SU-DHL-6 (cell line): ENCODE data around the gene CTRL.

Experiments
- H2AFZ ChIP-seq: fragments of 200-600 bp; sonication (generic); 2 replicates; pipeline ENCODE4 v1.6.1; 2014; ENCODE audit warnings: low read depth, mild to moderate bottlenecking, moderate library complexity, mixed read lengths, antibody characterized with exemption, low read length; ENCODE audit not compliant: severe bottlenecking
- H3F3A ChIP-seq: fragments of 200-600 bp; shearing (Covaris generic); 2 replicates; pipeline ENCODE4 v1.6.0; 2016; ENCODE audit warnings: antibody characterized with exemption, mild to moderate bottlenecking; ENCODE audit not compliant: insufficient read depth
- H3K27ac ChIP-seq: fragments of 200-600 bp; sonication (generic); 2 replicates; pipeline ENCODE4 v1.5.1; 2016; ENCODE audit warnings: low read depth, mild to moderate bottlenecking, low read length, moderate library complexity, mixed read lengths
- H3K27me3 ChIP-seq: fragments of 200-600 bp; sonication (generic), shearing (Covaris generic); 2 replicates; pipeline ENCODE4 v1.6.0; 2014; ENCODE audit warnings: mild to moderate bottlenecking, low read length
- H3K36me3 ChIP-seq: fragments of 200-600 bp; sonication (generic); 2 replicates; pipeline ENCODE4 v1.6.1; 2014; ENCODE audit warnings: mild to moderate bottlenecking, low read length, mixed read lengths
- H3K4me2 ChIP-seq: fragments of 300-600, 200-600 bp; shearing (Covaris generic), sonication (generic); 2 replicates; pipeline ENCODE4 v1.6.0; 2014; ENCODE audit warnings: low read length, low read depth, mild to moderate bottlenecking; ENCODE audit not compliant: poor library complexity, severe bottlenecking
- H3K4me3 ChIP-seq: fragments of 200-600 bp; sonication (generic); 2 replicates; pipeline ENCODE4 v1.5.1; 2014; ENCODE audit warnings: antibody characterized with exemption, low read length, mild to moderate bottlenecking, mixed read lengths; ENCODE audit not compliant: insufficient read depth, poor library complexity, severe bottlenecking
- H3K79me2 ChIP-seq: fragments of 200-600 bp; sonication (generic); 2 replicates; pipeline ENCODE4 v1.6.1; 2014; ENCODE audit warnings: mild to moderate bottlenecking, low read length, moderate library complexity; ENCODE audit not compliant: insufficient read depth
- H3K9ac ChIP-seq: fragments of 200-600 bp; sonication (generic); 2 replicates; pipeline ENCODE4 v1.7.0; 2014; ENCODE audit warnings: mild to moderate bottlenecking, low read length
- H3K9me2 ChIP-seq: fragments of 200-600 bp; sonication (generic); replicated peaks from 2 replicates; pipeline ENCODE4 v1.6.1; 2014; ENCODE audit warnings: low read length; ENCODE audit not compliant: insufficient read depth
- H3K9me3 ChIP-seq: fragments of 200-600 bp; sonication (generic); 2 replicates; pipeline ENCODE4 v1.6.1; 2014; ENCODE audit warnings: low read length, mixed read lengths; ENCODE audit not compliant: insufficient read depth
- H4K20me1 ChIP-seq: fragments of 200-600 bp; sonication (generic); 2 replicates; pipeline ENCODE4 v1.6.1; 2014; ENCODE audit warnings: low read depth, mild to moderate bottlenecking, antibody characterized with exemption, low read length, moderate library complexity, mixed read lengths
- CTCF ChIP-seq: fragments of 200-600 bp; sonication (generic); IDR thresholded peaks from one replicate; pipeline ENCODE4 v1.5.1; 2017; ENCODE audit warnings: antibody characterized with exemption, mild to moderate bottlenecking, low read length, moderate library complexity; ENCODE audit not compliant: insufficient read depth, poor library complexity, severe bottlenecking
- EZH2phosphoT487 ChIP-seq: fragments of 200-600 bp; sonication (generic), shearing (Covaris generic); conservative IDR thresholded peaks from 2 replicates; pipeline ENCODE4 v1.6.1; 2018; ENCODE audit warnings: mild to moderate bottlenecking, antibody characterized with exemption, low read length, moderate library complexity, mixed read lengths

The CTRL gene

DNA sequence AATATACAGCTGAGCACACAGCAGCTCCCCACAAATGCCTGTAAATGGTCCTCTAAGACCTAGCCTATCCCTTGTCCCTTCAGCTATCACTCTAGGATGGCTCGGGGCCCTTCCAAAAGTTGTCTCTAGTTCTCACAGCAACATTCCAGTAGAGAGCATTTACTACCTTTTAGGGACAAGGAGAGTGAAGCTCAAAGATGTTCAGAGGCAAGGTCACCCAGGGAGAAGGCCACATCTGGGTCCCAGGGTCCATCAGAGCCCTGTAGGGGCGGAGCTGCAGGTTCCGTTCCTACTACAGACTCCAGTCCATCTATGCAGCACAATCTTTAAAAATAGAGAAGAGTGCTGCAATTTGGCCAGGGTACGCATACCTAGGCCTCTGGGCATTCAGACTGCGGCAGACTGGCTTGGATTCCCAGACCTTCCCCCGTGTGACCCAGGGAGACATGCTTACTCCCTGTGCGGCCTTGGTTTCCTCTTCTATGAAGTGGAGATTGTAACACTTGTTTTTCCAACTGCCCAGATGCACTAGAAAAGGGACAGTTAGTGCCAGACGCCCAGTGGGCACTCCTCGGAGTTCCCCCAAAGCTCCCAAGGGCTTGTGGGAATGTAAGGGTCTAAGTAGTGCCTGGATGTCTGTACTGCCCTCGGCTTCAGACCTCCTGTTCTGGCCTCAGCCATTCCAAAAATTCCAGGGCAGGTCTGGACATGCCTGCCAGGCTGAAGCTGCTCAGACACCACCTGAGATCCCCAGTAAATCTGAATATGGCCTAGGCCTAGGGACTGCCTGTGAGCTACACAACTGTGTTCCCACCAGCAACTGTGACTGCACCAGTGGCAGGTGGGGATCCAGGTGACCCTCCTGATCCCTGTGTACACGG, 34.2 kb upstream of the CTRL start:
- H2AFZ ChIP-seq = no peak overlapping the region
- no peak overlapping the region for H3K27ac ChIP-seq
- no peaks in the 10 kb centered on the region for H3K79me2 ChIP-seq
- no peak overlapping the region for H3K4me2 ChIP-seq
- no peaks in the 10 kb centered on the region for H3K9me3 ChIP-seq
- TF ChIP-seq CTCF (no peak), EZH2phosphoT487 (no peak)
- H3K27me3 ChIP-seq = no peaks in the 10 kb centered on the region
- H3K9me2 ChIP-seq = no peaks in the 10 kb centered on the region
- H4K20me1 ChIP-seq = no peaks in the 10 kb centered on the region
- no peaks in the 10 kb centered on the region for H3F3A ChIP-seq
- no peaks in the 10 kb centered on the region for H3K36me3 ChIP-seq
- H3K4me3 ChIP-seq = no peak overlapping the region
- H3K9ac ChIP-seq = no peak overlapping the region

DNA sequence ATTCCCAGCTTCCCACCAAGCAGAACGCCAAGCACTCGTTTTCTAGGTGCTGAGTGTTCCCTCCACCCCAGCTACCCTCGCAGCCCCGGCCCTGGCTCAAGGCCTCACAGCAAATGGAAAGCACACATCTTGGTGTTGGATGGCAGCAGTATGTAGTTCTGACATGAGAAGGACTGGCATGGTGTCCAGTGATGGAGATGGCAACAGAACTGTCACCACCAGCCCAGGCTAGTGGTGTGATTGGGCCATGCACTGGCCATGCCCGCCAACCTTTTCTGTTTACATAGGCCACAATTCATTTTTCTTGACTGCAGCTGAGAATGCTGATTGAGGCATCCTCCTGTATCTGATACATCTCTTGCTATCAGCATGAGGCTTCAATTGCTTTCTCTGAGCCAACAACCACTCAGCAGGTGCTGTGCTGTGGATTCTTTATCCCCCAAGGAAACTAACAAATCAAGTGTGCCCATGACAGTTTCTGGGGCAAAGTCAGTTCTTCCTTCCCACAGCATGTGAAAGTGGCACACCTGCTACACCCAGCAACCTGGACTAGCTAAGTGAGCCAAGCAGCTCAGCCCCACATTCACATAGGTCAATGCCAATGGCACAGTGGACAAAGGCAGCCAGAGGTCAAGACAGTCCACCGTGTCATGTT, 32.9 kb upstream of the CTRL start:
- H3K36me3 ChIP-seq = no peaks in the 10 kb centered on the region
- H4K20me1 ChIP-seq = no peaks in the 10 kb centered on the region
- no peak overlapping the region for H2AFZ ChIP-seq
- H3K9ac ChIP-seq = no peak overlapping the region
- no peaks in the 10 kb centered on the region for H3K79me2 ChIP-seq
- no peaks in the 10 kb centered on the region for H3K9me3 ChIP-seq
- no peak for TF ChIP-seq CTCF
- no peak for TF ChIP-seq EZH2phosphoT487
- H3K27ac ChIP-seq = no peak overlapping the region
- H3K27me3 ChIP-seq = no peaks in the 10 kb centered on the region
- H3K4me2 ChIP-seq = no peak overlapping the region
- H3K4me3 ChIP-seq = no peak overlapping the region
- H3F3A ChIP-seq = no peaks in the 10 kb centered on the region
- no peaks in the 10 kb centered on the region for H3K9me2 ChIP-seq

DNA sequence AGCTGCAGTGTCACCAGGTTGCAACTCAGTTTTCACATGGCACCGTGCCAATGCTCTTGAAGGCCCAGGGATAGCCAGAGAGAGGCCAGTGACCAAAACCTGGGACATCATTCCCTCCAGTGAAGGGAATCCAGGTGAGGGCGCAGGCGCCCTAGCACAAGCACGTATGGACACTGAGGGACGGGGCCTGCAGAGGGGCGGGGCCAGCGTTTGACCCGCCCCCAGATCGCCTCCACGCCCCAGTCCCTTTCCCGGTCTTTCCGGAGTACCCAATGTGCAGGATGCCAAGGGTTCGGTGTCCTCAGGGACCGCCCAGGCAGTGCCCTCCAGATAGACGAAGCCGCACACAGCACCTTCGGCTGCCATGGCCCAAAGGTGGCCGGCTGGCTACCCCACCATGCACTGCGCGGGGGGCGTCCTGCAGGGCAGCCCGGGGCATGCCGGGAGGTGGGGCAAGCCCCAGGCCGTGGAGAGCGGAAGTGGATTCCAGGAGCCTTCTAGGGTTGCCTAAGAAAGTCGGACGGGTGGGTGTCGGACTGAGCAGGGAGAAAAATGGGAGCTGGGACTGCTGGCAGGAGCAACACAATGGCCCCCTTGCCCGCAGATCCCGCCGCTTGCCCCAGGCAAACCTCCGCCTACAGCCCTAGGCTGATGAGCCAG, 32.1 kb upstream of the CTRL start:
- no peaks in the 10 kb centered on the region for H4K20me1 ChIP-seq
- H3K4me2 ChIP-seq = no peak overlapping the region
- H3K36me3 ChIP-seq = no peaks in the 10 kb centered on the region

More for the DNA sequence above, 32.1 kb upstream of the CTRL start:
- Histone ChIP-seq H3F3A (no peaks in the 10 kb centered on the region), H3K27ac (no peak overlapping the region), H2AFZ (no peak overlapping the region), H3K9me3 (no peaks in the 10 kb centered on the region), H3K9ac (no peak overlapping the region), H3K9me2 (no peaks in the 10 kb centered on the region), H3K27me3 (no peaks in the 10 kb centered on the region), H3K4me3 (no peak overlapping the region), H3K79me2 (no peaks in the 10 kb centered on the region)
- TF ChIP-seq CTCF = no peak
- no peak for TF ChIP-seq EZH2phosphoT487
